ENCODE results near the gene AFAP1L2.

GRCh38 chr10:114301951-114302710 lies 102.2 kb downstream of the AFAP1L2 start:
- TF ChIP-seq, protein P1, sequence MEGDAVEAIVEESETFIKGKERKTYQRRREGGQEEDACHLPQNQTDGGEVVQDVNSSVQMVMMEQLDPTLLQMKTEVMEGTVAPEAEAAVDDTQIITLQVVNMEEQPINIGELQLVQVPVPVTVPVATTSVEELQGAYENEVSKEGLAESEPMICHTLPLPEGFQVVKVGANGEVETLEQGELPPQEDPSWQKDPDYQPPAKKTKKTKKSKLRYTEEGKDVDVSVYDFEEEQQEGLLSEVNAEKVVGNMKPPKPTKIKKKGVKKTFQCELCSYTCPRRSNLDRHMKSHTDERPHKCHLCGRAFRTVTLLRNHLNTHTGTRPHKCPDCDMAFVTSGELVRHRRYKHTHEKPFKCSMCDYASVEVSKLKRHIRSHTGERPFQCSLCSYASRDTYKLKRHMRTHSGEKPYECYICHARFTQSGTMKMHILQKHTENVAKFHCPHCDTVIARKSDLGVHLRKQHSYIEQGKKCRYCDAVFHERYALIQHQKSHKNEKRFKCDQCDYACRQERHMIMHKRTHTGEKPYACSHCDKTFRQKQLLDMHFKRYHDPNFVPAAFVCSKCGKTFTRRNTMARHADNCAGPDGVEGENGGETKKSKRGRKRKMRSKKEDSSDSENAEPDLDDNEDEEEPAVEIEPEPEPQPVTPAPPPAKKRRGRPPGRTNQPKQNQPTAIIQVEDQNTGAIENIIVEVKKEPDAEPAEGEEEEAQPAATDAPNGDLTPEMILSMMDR (conservative IDR thresholded peaks at IDR 0.05; ENCODE audit: low read length) = no peak
- TF ChIP-seq EZH2phosphoT487 (IDR thresholded peaks at IDR 0.05; ENCODE audit: borderline replicate concordance, low read depth, low read length) = no peak
